Uterus (tissue), 2 donors: ENCODE measurements around the gene INSRR.

Source experiments
- CTCF ChIP-seq, 4 experiments: fragments of 200-600 bp in 2 of 4; fragments of 450-650 bp in 2 of 4; sonication (generic) in 2 of 4; IDR thresholded peaks; one replicate each; pipeline ENCODE4 v1.5.1; 2016 to 2019; ENCODE audit warnings: antibody characterized with exemption in 4 of 4, mild to moderate bottlenecking in 2 of 4, moderate library complexity in 1 of 4
- POLR2A ChIP-seq, 2 donors: fragments of 450-650 bp; IDR thresholded peaks; one replicate each; pipeline ENCODE4 v1.6.1; 2016; ENCODE audit warnings: antibody characterized with exemption in 2 of 2, mild to moderate bottlenecking in 1 of 2, moderate library complexity in 1 of 2

- no peak for TF ChIP-seq CTCF (IDR thresholded peaks at IDR 0.05)
- no peak for TF ChIP-seq POLR2A (IDR thresholded peaks at IDR 0.05)
Measured at GRCh38 chr1:156794506-156795373, 64.2 kb downstream of the INSRR start.
